ENCODE data around the gene NPR1.

Gene NPR1

DNA sequence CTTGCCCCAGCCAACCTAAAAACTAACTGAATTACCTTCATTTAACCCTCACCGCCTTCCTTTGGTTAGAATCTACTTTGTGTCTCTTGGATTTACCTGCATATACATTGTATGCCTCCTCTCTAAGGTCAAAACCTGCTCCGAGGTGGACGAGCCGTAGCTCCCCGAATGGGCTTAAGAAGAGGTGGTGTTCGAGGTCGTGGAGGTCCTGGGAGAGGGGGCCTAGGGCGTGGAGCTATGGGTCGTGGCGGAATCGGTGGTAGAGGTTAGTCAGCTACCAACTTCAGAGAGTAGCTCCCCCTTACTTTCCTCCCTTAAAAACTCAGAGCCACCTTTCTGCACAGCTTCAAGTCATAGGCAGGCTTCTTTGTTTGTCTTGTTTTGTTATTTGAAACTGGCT lies 35.4 kb upstream of the NPR1 start:
- TF ChIP-seq, protein P1, sequence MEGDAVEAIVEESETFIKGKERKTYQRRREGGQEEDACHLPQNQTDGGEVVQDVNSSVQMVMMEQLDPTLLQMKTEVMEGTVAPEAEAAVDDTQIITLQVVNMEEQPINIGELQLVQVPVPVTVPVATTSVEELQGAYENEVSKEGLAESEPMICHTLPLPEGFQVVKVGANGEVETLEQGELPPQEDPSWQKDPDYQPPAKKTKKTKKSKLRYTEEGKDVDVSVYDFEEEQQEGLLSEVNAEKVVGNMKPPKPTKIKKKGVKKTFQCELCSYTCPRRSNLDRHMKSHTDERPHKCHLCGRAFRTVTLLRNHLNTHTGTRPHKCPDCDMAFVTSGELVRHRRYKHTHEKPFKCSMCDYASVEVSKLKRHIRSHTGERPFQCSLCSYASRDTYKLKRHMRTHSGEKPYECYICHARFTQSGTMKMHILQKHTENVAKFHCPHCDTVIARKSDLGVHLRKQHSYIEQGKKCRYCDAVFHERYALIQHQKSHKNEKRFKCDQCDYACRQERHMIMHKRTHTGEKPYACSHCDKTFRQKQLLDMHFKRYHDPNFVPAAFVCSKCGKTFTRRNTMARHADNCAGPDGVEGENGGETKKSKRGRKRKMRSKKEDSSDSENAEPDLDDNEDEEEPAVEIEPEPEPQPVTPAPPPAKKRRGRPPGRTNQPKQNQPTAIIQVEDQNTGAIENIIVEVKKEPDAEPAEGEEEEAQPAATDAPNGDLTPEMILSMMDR (conservative IDR thresholded peaks at IDR 0.05), result no peak

DNA sequence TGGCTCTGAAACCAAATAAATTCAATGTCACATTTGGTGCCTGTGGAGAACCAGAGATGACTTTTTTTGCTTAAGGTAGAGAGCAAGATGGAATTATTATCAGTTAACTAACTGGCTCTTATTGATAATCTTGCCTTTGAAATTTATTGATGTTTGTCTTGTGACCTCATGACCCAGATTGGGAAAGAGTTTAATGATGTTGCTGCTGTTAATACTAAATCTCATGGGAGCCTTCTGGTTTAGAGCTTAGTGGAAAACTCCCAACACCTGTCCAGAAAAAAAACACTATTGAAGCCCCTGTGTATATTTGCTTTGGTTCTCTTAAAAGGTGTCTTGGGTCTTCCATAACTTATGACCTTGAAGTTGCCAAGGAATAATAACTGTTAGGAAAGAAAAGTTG lies 34.7 kb upstream of the NPR1 start:
- TF ChIP-seq, protein P1 (conservative IDR thresholded peaks at IDR 0.05), result no peak
- H3K27ac ChIP-seq, result no peak overlapping the region

More for the DNA sequence above, 35.4 kb upstream of the NPR1 start:
- no peak overlapping the region for H3K27ac ChIP-seq

DNA sequence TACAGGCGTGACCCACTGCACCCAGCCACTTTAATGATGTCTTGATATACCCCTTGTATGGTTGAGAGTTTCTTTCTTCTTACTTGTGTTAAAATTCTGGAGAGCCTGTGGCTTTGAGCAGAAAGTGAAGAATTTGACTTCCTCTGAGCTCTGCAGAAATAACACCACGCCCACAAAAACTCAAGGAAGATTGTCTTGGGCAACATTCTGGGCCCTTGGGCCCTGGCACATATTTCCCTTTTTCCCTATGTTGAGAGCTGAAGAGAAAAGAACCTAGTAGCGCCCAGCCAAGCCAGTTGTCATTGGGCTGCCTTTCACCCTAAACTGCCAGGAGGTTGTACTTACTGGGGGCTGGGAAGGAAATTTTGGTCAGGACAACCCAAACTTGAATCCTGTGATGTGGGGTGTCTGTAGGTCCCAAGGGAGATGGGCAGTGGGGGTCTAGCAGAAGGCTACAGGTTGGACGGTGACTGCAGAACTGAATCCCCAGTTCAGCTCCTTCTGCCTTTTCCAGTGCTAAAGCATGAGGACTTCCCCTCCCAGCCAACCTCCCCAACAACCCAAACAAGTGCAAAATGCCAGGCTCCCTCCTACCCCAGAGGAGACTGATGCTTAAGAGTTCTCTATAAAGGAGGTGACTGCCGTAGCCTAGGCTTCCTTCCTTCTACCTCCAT lies 31.7 kb upstream of the NPR1 start:
- no peak overlapping the region for H3K27ac ChIP-seq
- TF ChIP-seq, protein P1 (conservative IDR thresholded peaks at IDR 0.05), result no peak

DNA sequence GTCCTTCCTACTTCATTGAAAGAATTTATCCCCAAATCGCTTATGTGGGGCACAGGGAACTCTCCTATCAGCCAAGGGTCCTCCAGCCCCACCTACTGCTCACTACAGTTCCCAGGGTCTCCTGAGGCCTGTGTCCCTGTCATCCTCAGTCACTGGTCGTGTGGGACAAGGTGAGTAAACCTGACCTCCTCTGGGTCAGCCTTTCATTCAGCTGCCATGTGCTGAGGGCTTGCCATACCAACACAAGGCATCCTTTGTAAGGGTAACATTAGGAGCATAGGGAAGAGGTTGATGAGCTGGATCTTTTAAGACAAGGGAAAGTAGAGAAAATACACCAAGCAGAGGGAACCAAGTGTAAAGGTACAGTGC lies 31.2 kb upstream of the NPR1 start:
- TF ChIP-seq, protein P1 (conservative IDR thresholded peaks at IDR 0.05), result no peak

DNA sequence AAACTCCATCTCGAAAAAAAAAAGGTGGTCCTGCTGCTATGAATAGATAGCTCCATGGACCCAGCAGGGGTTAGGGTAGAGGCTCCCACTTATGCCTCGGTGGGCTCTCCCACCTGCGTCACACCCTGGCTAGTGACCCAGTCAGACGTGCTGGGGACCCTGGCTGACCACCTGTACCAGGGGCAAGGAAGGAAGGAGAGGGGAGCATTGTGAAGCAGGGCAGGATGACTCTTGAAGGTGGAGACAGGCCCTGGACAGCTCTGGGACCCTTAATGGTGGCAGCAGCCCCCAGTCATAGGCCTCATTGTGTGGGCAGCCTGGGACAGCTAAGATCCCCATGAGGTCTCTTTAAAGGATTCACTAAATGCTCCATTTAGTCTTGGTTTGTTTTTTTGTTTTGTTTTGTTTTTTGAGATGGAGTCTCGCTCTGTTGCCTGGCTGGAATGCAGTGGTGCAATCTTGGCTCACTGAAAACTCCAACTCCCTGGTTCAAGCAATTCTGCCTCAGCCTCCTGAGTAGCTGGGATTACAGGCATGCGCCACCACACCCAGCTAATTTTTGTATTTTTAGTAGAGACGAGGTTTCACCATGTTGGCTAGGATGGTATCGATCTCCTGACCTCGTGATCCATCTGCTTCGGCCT lies 30.4 kb upstream of the NPR1 start:
- peak overlapping the region; percentile 79; the same call in 1 of the 2 replicates for H3K27ac ChIP-seq
- TF ChIP-seq, protein P1 (conservative IDR thresholded peaks at IDR 0.05), result no peak

More for the DNA sequence above, 31.2 kb upstream of the NPR1 start:
- no peak overlapping the region; the same call in 1 of the 2 replicates for H3K27ac ChIP-seq

DNA sequence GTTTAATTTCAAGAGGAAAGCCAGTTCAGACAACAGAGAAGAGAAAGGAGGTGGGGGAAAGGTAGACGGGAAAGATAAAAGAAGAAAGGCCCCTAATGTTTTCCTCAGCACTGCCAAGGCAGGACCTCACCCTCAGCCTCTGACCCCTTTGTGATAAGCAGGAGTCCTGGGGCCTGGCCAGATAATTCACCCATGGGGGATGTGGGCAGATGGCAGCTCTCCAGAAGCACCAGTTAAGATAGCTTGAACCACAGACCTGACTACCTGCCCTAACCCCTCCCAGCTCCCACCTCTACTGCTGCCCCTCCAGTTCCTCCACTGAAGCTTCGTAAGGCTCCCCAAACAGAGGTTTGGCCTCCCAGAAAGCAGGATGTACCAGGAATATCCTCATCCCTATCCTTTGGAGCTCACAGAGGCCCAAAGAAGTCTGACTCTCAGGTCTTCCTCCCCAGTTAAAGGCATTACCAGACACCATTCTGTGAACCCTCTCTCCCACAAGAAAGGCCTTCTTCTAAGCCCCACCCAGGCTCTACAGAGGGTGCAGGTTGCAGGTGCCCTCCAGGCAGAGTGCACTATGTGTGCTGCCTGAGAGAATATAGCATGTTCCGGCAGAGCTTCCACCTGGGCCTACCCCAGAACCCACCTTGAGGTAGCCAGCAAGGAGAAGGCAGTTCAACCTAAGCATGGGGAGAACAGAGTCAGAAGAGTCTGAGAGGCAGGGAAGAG lies 29.2 kb upstream of the NPR1 start:
- TF ChIP-seq, protein P1 (conservative IDR thresholded peaks at IDR 0.05), result no peak
- H3K27ac ChIP-seq, result peak overlapping the region; percentile 79

DNA sequence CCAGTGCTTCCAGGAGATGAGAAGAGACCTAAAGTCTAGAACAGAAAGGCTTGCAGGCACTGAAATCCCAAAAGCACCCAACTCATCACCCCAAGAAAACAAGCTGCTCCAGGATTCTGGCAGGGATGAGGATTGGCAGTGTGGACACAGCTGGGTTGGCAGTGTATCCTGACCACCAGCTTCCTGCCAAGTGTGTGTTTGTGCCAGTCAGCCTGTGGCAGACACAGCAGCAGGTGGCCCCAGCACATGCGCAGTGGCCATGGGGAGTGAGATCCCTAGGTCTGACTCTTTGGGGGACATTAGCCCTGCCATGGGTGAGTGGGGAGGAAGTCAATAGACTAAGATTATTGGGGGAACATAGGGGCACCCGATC lies 28.6 kb upstream of the NPR1 start:
- H3K27ac ChIP-seq, result peak overlapping the region; percentile 79
- TF ChIP-seq, protein P1 (conservative IDR thresholded peaks at IDR 0.05), result no peak

Data from VCaP (cell line).